Epithelial cell of proximal tubule (primary cell): ENCODE measurements around the gene RSPH3. TPM values are rescaled to one million over a fixed set of nuclear protein-coding genes. Genes with fewer than 3 reads are reported as not detected.
"Not testable (repeated sequence)": the region's sequence is repeated elsewhere in the genome, so short reads cannot be mapped to it uniquely, and the experiment has no call there.

ENCODE experiments used
- DNase-seq: peaks from one replicate; pipeline ENCODE4 v3.0.0-alpha.2; 2011; ENCODE audit warnings: low read depth
- H3K4me3 ChIP-seq: 2 replicates; pipeline ENCODE4 v1.5.1; 2011; ENCODE audit warnings: low read depth, mild to moderate bottlenecking, low read length
- CTCF ChIP-seq: conservative IDR thresholded peaks from 2 replicates; pipeline ENCODE4 v1.5.1; 2012; ENCODE audit warnings: low read depth, mild to moderate bottlenecking, low read length
- total RNA-seq: library from RNA; depleted of rRNA; stranded (reverse); fragments of >200 nt; gene quantifications from 2 replicates; pipeline ENCODE4 v1.2.3, GENCODE V29; 2015

Gene RSPH3
- total RNA-seq, 1 donor from 2014 or later: 5.2 TPM

- no peak overlapping the region for H3K4me3 ChIP-seq
- no peak for DNase-seq
- peak; percentile 38 for TF ChIP-seq CTCF
Measured at GRCh38 chr6:158958504-158959386, 41.3 kb downstream of the RSPH3 start.

GRCh38 chr6:158955255-158955654, 44.7 kb downstream of the RSPH3 start:
- no peak overlapping the region for H3K4me3 ChIP-seq
- no peak for DNase-seq
- TF ChIP-seq CTCF: no peak

GRCh38 chr6:158954753-158955152, 45.2 kb downstream of the RSPH3 start:
- TF ChIP-seq CTCF: no peak
- H3K4me3 ChIP-seq: no peak overlapping the region
- DNase-seq: no peak

GRCh38 chr6:158952011-158952410, 48.0 kb downstream of the RSPH3 start:
- not testable (repeated sequence) for DNase-seq, H3K4me3 ChIP-seq

- H3K4me3 ChIP-seq, DNase-seq: not testable (repeated sequence)
Measured at GRCh38 chr6:158951565-158951964, 48.4 kb downstream of the RSPH3 start.

- no peak for DNase-seq
- H3K4me3 ChIP-seq: no peak overlapping the region
- no peak for TF ChIP-seq CTCF
Measured at GRCh38 chr6:158947284-158947683, 52.7 kb downstream of the RSPH3 start.

- no peak overlapping the region for H3K4me3 ChIP-seq
- no peak for TF ChIP-seq CTCF
- no peak for DNase-seq
Measured at GRCh38 chr6:158943380-158944032, 56.5 kb downstream of the RSPH3 start.

GRCh38 chr6:158942349-158942748, 57.7 kb downstream of the RSPH3 start:
- no peak for DNase-seq
- H3K4me3 ChIP-seq: no peak overlapping the region
- TF ChIP-seq CTCF: no peak
